CD4-positive, alpha-beta T cell treated with Interleukin-17A for 4 hours (primary cell): Measurements from ENCODE around the gene ASIC2.

Experiments used
- DNase-seq: peaks from one replicate; pipeline ENCODE4 v3.0.0-alpha.2; 2020; ENCODE audit warnings: mixed read lengths

ASIC2 gene

DNA sequence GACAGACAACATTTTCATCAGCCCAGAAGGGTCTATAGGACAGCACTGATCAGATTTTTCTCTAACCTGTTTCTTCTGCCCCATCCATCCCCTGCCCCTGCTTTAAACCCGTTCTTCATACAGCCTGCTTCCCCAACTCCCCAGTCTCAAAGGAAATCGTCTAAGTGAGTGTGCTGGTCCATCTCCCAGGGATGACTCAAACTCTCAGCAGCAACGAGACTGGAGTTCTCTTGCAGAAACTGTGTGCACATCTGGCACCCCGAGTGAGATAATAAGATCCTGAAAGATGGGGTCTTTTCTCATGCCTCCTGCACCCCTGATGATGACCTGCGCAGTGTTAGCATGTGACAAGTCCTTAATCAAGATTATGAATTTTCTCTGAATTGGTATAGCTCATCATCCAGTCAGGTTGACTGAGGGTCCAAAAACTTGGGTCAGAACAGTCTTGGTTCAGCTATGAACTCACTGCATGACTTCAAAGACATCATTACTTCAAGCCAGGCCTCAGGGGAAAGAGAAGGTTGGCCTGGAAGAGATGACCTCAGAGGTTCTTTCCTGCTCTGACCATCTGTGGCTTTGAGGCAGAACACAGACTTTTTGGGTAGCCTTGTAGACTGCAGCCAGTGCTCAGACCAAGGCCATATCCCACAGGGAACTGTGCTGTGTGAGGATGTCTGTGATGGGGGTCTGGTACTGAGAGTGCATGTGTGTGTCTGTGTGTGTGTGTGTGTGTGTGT, 183.6 kb downstream of the ASIC2 start:
- no peak for DNase-seq

DNA sequence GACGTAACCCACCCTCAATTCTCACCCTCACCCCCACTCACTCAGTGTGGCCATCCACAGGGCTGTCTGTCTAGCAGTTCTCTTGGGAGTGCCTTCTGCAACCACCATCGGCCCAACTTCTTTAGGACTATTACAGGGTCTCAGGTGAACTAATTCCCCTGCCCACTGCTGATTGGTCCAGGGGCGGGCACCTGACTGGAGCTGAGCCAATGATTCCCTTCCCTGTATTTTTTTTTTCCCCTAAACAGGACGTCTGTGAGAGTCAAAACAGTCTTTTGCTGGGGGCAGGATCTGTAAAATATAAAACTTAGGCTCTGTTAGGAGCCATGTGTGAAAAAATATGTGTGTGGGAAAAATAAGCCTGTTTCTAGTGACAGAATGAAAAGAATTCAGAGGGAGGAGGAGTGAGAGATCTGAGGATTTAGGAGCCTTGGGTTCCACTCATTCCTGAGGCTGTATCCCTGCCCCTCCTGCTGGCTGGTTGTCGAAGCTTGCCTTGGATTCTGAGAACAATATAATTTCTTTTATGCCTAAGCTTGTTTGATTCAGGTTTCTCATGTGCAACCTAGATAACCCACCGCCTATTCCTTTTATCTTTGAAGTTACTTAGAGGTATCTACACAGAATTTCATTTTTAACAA, 186.4 kb downstream of the ASIC2 start:
- DNase-seq = no peak

DNA sequence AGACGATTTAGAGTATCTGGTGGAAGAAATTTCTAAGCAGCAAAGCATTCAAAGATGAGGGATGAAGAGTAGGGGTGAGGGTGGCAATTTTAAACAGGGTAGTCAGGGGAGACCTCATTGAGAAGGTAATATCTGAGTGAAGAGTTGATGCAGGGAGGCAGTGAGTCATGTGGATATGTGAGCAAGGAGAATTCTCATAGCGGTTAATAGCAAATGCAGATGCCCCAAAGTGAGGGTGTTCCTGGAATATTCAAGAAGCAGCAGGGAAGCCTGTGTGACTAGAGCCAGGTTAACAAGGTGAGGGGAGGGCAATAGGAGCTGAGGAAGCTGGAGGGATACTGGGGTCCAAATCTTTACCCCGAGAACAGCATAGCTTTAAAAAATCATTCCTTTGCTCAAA, 187.2 kb downstream of the ASIC2 start:
- no peak for DNase-seq

DNA sequence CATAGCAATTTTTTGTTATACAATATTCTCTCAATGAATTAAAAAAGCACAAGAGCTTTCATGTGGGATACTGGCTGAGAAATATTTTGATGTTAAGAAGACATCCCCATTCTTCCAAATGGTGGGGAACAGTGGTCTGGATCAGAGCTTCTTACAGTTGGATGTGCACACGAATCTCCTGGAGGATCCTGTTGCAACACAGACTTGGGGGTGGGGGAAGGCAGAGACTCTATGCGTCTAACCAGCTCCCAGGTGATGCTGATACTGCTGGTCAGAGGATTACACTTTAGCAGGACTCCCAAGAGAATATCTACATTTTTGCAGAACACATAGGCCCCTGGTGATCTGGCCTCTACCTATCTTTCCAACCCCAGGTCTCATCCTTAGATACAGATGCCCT, 193.2 kb downstream of the ASIC2 start:
- no peak for DNase-seq

DNA sequence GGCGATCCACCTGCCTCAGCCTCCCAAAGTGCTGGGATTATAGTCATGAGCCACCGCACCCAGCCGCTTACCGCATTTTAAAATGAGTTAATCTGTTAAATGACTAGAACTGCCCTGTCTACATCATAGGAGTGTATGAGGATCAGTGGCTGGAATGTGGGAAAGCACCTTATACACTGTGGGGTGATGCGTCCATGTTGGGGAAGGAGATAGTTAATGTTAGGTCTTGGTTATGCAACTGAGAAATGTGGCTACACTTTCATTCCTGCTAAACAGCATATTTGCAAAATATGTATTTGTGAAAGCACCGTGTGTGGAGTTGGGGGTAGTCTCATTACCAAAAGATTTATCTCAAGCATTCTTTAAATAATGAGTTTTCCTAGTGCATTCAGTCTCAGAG, 193.8 kb downstream of the ASIC2 start:
- no peak for DNase-seq

DNA sequence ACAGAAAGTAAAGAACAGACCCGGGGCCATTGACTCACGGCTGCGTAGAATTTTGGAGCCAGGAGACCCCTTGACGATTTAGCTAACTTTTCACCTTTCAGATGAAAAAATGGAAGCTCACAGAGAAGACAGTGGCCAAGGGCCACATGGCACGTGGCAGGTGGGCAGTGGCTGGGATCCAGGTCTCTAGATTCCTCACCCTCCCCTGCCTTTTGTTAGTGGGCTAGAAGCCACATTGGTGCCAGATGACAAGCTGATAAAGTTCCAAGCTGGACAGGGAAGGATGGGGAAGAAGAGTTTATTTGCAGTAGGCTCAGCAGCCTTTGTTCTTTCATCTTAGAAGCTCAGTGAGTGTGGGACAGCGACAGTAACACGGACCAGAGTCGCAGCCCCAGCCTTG, 195.7 kb downstream of the ASIC2 start:
- DNase-seq = no peak

DNA sequence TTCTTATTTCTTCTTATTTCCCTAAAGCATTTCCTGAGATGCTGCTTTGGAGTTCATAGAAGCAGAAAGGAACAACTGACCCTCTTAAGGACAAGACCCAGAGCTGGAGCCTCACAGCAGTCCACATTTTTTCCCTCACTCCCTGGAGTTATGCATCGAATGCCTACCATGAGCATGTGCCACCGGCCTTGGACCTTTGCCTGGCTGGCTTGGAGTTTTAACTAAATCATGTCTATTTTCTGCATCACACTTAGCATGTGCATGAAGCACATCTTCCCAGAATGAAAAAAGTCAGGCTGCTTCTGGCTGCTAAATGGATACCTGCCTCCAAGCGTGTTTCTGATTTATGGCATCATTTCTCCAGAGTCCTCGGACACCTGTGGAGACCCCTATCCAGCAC, 196.9 kb downstream of the ASIC2 start:
- DNase-seq = no peak

DNA sequence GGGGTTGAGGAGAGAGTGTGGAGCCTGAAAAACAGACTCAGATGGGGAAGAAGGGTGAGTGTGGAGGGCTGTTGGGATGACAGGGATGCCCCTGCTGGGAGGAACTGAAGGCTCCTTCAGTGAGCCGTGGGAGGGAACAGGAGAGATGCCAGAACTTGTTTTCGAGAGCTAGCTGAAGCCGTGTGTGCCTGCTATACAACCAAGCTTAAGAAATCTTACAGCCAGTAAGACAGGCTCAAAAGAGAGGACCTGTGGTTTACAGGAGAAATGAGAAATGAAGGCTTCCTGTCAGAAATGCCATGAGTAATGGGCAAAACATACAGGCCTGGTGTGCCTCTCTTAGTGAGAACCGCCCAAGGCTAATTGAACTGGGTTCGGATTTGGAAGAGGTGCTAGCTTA, 201.8 kb downstream of the ASIC2 start:
- no peak for DNase-seq

DNA sequence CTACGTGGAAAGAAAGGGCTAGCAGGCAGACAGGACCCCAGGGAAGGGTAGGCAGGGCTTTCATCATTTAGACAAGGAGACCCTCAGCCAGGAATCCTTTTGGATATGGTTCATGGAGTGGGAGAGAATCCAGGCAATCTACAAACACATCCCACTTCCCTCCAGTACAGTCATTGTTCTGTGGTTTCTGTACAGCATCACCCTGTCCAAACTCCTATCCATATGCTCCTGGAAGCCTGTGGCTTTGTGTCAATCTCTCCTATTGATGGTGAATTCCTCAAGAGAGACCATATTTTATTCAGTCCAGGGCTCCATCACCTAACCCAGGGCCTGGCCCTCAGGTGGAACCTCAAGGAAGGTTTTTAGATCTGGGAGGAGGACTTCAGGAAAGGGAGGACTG, 202.3 kb downstream of the ASIC2 start:
- DNase-seq = no peak

DNA sequence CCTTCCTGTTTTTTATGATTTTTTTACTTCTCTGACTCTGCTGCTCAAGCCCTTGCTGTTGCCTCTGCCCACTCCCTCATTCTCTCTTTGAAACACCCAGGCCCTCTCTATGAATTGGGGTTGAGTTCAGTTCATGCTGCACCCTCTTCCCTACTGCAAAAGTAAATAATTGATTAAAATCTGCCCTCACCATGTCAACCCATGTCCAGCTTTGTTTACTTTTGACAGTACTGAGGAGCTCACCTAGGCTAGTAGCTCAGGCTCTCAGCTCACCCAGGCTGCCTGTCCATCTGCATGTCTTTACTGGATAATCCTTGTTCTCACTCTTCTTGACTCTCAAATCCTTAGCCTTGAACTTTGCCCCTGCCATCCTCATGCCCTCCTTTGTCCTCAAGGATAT, 206.2 kb downstream of the ASIC2 start:
- no peak for DNase-seq

DNA sequence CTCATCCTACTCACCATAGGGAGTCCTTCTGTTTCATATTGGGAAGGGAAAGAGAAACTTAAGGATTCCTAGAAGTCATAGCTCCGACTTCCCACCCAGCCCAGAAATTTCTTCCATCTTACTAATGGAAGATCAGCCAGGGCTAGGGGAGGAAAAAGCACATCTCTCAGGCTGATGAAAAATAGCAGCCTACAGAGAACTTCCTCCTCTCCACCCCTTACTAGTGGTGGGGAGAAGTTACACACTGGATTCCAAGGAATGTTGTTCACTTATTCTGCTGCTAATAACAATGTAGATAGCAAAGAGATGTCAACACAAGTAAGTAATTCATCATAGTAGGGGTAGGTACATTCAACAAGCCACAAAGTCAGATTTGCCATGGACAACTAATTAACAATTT, 207.1 kb downstream of the ASIC2 start:
- DNase-seq = no peak

DNA sequence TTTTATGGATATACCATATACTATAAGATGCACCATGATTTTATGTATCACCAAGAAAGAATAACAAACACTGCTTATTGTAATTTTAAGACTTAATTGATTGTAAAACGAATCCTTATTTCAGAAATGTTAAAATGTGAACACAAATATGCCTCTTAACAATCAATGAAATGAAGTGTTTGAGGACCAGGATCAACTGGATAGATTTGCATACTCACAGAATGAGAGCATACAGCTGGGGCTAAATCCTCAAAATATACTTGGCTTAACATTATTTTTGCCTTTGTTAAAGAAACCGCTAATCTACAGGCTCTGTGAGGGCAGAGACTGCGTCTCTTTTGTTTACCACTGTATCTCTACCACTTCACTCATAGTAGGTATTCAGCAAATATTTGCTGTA, 207.8 kb downstream of the ASIC2 start:
- DNase-seq = no peak

DNA sequence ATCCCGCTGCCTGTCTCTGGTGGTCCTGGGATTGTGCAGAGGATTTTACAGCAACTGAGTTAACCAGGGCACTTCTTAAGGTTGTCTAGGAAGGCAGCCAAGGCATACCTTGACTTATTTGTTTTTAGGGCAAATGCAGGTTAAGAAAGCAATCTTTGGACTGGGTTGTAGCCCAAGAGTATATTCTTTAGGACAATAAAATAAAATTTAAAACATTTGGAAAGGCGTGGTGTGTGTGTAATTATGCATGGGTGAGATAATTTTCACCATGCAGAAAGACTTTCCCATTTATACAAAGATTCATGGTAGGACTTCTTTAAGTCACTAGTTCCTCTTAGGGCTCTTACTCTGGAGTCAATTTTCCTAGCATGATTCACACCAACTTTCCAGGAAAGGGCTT, 208.3 kb downstream of the ASIC2 start:
- DNase-seq = no peak

DNA sequence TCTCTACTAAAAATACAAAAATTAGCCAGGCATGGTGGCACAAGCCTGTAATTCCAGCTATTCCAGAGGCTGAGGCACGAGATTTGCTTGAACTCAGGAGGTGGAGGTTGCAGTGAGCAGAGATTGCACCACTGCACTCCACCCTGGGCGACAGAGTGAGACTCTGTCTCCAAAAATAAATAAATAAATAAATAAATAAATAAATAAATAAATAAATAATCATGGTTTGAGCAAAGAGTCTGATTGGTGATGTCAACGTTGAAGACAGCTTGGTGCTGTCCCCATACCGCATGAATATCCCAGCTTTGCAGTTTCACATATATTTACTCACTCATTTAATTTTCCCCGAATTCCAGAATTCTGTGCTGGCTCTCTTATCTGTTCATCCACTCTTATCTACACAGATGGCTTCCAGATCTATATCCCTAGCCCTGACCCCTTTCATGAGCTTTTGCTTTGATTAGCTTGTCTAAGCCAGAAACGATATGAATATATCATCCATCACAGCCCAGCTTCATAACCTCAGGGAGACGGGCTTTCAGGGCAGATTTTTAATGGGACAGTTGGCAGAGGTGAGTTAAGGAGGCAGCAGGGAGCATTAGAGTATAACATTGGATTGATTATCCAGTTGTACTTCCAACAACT, 210.4 kb downstream of the ASIC2 start:
- no peak for DNase-seq

DNA sequence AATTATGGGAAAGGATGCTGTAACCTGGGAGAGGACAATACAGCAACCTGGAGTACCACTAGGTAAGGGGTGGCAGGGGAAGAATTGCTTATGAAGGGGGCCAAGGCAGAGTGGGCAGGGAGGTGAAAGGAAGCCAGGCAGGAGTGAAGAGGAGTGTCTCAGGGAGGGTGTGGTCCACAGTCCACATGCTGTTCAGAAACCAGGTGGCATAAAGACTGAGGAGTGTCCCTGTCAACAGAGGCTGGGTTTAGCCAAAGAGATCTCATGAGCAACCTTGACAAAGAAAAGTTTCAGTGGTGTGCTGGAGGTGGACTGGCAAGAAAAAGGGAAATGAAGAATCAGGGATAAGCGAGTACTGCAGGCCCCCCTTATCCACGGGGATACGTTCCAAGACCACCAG, 213.0 kb downstream of the ASIC2 start:
- DNase-seq = no peak

DNA sequence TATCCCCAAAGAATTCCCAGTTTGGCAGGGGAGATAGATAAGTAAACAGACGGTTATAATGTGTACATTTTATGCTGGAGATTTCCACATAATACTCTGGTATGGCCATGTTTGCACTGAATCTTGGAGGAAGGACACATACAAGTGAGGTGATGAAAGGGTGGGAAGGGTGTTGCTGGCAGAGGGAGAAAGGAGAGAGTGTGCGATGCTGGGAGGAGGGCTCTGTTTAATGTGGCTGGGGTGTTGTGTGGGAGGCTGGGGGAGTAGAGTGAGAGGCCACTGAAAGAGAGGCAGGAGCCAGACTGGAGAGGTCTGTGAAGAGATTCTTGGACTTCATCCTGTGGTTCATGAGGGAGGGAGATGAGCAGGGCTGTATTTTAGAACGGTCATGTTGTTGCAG, 213.9 kb downstream of the ASIC2 start:
- no peak for DNase-seq

DNA sequence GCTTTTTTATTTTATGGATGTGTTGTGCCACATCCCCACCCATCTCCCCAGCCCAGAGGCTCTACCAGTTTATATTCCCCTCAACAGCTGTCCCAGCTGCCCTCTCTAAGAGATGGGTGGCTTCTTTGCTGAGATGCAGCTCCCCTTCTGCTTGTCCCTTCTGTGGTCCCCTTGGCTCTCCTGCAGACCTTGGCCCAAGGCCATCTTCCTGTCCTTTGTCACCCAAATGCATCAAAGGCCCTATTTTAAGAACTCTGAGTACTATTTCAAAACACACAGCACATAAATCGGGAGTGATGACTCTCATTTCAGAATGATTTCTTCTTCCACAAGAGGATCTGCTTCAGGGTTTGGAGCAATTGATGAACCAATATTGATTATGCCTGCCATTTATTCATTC, 216.1 kb downstream of the ASIC2 start:
- no peak for DNase-seq

DNA sequence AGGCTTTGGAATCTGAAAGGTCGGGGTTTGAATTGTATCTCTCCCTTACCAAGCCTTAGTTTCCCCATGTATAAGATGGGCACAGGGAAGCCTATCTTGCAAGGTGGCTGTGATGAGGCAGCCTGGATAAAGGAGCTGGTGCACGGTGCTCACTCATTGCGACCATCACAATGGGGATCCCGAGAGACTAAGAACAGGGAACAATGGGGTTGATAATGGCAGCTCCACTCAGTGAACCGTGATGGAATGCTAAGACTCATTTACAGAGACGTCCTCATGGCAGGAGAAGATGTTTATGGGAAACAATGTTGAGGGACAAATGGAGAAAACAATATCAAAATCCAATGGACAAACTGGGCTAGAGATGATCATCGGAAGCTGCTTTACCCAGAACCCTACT, 219.7 kb downstream of the ASIC2 start:
- DNase-seq = no peak

DNA sequence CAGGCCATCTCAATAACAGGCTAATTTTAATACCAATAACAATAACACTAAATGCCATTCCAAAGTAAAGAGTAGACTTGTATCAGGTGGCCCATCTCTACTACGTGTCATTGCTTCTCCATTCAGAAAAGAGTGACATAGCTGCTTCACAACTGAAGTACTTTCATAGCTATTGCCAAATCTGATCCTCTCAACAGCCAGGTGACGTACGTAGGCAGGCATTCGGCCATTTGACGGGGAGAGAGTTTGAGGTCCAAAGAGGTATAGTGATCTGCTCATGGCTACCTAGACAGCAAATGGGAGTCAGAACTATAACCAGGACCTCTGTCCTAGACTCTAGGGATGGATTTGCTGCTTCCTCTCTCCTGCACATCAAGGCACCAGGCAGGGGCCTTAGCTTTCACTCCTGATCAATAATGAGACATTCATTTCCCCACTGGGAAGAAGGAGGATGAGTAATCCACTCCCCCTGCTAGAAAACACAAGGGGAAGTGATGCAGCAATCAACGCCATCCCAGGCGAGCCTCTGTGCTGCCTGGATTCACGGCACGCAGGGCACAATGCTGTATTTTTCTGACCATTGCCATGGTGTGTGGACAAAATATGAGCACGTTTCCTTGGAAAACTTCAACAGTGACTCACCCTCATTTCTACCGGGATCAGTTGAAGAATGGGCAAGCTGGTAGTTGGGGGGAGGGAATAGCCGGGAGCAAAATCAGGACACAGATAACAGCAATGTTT, 220.5 kb downstream of the ASIC2 start:
- no peak for DNase-seq

DNA sequence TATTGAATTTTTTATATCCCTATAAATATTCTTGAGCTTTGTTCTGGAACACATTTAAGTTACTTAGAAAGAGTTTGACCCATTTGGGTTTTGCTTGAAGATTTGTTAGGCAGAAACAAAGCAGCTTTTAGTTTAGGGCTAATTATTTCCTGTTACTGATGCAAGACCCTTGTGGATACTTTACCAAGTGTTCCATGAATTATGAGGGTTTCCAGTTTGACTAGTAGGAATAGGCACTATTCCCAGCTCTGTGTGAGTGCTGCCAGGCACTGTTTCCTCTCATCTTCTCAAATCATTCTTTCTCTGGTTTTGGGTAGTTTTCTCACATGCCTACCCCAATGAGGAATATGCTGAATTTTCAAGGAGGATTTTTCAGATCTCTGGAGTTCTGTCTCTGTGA, 221.4 kb downstream of the ASIC2 start:
- no peak for DNase-seq

DNA sequence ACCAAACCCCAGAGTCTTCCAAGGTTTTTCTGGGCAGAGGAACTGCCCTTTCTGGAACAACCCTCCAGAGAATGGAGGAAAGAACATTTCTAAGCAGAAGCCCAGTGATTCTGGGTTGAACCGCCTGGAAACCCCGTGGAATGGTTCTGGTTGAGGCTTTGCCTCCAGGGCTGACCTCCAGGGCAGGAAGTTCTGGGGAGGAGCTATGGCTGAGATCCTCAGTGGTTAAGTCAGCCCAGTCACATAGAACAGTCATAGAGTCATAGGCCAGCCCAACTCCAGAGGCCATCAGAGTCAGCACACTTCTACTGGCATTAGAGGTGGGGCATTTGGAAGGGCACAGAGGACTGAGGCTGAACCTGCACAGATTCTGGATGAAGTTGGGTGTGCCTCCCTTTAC, 235.5 kb downstream of the ASIC2 start:
- DNase-seq = no peak

DNA sequence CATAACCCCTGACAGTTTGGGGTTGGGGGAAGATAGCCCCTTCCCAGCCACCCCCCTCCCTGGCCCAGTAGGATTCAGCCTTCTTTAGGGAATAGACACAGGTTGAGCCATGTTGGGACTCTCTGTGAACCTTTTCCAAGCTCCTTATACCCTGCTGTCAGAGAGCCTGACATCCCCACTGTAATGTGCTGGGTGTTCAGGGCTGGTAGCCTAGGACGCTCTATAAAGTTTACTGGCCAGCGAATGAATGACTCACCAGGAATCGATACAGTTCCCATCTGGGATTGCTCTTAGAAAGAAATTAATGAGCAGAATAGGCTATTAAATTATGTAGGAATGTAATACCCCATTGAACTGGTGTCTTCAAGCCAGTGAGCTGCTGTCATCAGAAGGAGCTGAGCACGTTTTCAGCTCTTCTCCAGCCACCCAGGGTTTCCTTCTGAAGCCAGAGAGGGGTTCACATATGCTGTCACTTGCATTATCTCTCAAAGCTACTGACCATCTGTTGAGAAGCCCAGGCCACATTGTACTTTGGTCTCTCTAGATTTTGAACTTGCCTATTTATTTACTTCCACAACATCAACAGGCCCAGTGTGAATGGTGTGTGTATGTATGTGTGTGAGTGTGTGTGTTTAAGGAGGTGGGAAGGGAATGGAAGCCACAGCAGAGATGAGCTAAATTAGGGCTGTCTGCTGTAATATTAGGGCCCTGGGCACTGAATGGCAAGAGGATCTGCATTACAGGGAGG, 236.5 kb downstream of the ASIC2 start:
- DNase-seq = no peak

DNA sequence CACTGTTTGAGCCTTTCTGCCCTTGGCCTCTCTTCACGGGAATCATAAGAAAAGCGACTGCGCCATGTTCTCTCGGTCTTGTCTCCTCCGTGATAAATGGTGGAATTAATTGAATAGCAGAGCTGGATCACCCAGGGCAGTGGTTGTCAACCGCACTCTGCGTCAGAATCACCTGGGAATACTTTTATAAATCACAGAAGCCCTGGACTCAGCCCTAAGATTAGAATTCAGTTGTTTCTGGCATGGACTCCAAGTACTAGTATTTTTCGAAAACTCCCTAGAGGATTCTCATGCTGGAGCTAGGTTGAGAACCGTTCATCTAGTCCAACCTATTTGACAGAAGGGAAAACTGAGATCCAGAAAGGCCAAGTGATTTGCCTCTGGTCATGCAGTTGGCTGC, 237.3 kb downstream of the ASIC2 start:
- DNase-seq = no peak
